AG04449 (cell line): ENCODE measurements around the gene EEF1AKMT3.

Experiments
- CTCF ChIA-PET: fragments of 350-600 bp; formaldehyde crosslinking; extraction: SDS; loops from one replicate; lab custom pipeline; 2021; ENCODE audit warnings: antibody characterized with exemption; lab: Yijun Ruan, JAX
- POLR2A ChIA-PET: fragments of 400-600, 350-600 bp; formaldehyde crosslinking; extraction: SDS; loops from one replicate; lab custom pipeline; 2020; ENCODE audit warnings: antibody characterized with exemption, inconsistent platforms; lab: Yijun Ruan, JAX
- DNase-seq: peaks from one replicate; pipeline ENCODE4 v3.0.0-alpha.2; 2010; ENCODE audit warnings: low read depth, low spot score
- H3K4me3 ChIP-seq: 2 replicates; pipeline ENCODE4 v1.5.1; 2011; ENCODE audit warnings: low read depth, mild to moderate bottlenecking, control low read depth, low read length
- TF ChIP-seq, protein P1 (sequence below): IDR thresholded peaks from one replicate; pipeline ENCODE4 v1.5.1; 2011; ENCODE audit warnings: mild to moderate bottlenecking, moderate library complexity, low read length, control low read depth, inconsistent platforms; ENCODE audit not compliant: insufficient read depth; ENCODE audit errors: missing control alignments

Gene EEF1AKMT3

DNA sequence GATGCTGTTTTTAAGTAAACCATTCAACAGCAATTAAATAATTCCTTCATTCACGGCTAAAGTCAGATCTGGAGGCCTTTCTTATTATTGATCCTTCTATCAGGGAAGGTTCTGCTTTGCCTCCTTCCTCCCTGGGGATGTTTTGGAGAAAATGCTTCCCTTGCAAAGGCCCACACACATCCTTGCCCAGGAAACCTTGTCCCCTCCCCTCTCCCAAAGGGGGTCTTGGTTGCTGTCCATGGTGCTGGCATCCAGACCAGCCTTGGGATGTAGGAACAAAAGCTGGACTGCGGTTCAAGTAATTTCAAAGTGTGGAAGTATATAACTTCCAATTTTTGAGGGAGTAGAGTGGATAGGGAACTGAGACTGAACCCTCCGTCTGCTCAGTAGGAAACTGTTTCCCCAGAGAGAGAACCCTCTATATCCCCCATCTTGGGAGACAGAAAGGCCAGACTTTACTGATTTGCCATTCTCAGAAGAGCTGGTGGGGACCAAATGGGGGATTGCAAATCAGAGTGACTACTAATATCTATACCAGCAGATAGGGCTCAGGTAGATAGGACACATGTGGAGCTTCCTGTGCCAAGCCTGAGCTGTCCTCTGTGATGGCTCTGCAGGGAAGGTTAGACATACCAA is 11.9 kb upstream of the EEF1AKMT3 start:
- H3K4me3 ChIP-seq = no peak overlapping the region
- no peak for DNase-seq
- POLR2A ChIA-PET = no interaction called here
- TF ChIP-seq, protein P1, sequence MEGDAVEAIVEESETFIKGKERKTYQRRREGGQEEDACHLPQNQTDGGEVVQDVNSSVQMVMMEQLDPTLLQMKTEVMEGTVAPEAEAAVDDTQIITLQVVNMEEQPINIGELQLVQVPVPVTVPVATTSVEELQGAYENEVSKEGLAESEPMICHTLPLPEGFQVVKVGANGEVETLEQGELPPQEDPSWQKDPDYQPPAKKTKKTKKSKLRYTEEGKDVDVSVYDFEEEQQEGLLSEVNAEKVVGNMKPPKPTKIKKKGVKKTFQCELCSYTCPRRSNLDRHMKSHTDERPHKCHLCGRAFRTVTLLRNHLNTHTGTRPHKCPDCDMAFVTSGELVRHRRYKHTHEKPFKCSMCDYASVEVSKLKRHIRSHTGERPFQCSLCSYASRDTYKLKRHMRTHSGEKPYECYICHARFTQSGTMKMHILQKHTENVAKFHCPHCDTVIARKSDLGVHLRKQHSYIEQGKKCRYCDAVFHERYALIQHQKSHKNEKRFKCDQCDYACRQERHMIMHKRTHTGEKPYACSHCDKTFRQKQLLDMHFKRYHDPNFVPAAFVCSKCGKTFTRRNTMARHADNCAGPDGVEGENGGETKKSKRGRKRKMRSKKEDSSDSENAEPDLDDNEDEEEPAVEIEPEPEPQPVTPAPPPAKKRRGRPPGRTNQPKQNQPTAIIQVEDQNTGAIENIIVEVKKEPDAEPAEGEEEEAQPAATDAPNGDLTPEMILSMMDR = no peak
- CTCF ChIA-PET = interaction anchor here (0.6 to 1.9 kb wide), 8 partner anchors 8 to 145 kb away, joined by 3 to 10 read pairs (median 3); partner anchors contain the start of genes CDK4, EEF1AKMT3 and METTL1

DNA sequence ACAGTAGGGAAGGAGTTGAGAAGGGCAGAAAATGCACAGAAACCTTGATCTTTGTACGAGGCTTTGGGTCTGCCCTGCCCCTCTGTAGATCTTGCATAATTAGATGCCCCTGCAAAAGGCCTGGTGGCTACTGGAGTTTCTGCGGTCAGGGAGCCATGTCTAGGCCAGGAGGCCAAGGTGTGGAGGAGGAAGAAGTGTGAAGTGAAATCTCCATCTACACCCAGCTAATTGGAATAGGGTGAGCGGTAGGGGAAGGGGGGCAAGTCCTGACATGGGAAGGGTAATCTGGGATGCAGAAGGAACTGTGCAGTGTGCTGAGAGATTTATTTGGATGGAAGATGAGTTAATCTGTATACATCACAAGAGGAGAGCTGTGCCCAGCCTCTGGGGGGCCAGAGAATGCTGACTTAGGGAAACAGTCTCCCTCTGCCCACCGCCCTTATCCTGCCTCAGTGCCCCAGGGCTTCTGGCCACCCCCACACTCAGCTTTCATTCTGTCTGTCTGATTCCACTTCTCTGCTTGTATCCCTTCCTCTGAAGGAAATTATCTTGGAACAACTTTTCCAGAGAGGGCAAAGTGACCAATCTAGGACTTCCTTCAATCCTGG is 10.9 kb upstream of the EEF1AKMT3 start:
- TF ChIP-seq, protein P1 = no peak
- no peak for DNase-seq
- no peak overlapping the region for H3K4me3 ChIP-seq
- POLR2A ChIA-PET = no interaction called here
- CTCF ChIA-PET = interaction anchor here (0.7 to 2.2 kb wide), 3 partner anchors 9 to 177 kb away, joined by 3 to 6 read pairs (median 4); partner anchors contain the start of gene CDK4

DNA sequence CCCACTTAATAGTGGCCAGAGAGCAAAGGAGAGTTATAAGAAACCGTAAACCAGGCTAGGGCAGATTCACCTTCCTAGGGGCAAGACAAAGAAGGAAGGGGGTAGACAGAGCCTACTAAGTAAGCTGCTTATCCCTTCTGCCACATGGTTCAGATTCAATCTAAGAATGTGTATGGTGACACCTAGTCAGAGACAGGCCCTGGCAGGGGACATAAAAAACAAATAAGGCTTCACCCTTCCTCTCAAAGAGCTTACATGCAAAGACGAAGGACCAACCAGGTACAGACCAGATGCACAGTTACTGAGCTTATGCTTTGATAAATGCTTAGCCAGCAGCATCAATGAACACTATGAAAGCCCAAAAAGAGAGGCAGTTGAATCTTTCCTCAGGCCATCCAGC is 10.0 kb upstream of the EEF1AKMT3 start:
- ChIA-PET POLR2A (no interaction called here), CTCF (interaction anchor here (2.2 kb wide), 1 partner anchor 178 kb away, joined by 6 read pairs; no protein-coding TSS in a partner anchor)
- TF ChIP-seq, protein P1 = no peak
- DNase-seq = no peak
- no peak overlapping the region for H3K4me3 ChIP-seq

DNA sequence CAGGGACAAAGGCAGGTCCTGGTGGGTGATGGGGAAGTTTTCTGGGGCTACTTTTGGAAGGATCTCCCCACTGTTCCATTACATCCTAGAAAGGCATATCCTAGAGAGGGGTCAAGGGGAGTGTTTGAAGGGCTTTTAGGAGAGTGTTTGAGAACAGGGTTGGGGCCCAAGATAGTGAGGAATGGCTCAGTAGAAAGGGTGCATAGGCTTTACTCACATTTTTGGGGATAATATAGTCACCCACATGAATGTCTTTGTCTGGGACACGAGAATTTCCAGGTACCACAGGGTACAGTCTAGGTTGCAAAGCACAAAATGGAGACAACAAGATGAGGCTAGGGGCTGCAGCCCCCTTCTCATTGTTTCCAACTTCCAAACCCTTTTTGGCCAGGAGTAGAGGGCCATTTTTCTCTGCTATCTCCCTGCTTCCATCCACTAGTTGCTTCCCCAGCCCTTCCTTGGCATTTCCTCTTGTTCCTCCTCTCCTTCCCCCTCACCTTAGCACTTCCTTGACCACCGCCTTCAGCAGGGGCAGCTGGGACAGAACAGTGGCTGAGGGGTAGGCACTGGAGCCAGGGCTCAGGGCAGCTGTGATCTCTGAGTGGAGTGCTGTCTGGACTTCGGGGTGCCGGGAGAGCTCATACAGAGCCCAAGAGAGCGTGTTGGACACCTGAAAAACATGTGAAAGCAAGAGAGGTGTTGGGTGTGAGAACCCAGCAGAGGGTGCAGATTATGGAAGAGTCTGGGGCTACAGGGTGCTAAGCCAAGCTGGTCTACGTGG is 8.3 kb upstream of the EEF1AKMT3 start:
- H3K4me3 ChIP-seq = no peak overlapping the region
- DNase-seq = no peak
- ChIA-PET CTCF (interaction anchor here (0.9 to 5.4 kb wide), 11 partner anchors 8 to 180 kb away, joined by 3 to 44 read pairs (median 3); no protein-coding TSS in a partner anchor), POLR2A (no interaction called here)
- TF ChIP-seq, protein P1 = no peak

DNA sequence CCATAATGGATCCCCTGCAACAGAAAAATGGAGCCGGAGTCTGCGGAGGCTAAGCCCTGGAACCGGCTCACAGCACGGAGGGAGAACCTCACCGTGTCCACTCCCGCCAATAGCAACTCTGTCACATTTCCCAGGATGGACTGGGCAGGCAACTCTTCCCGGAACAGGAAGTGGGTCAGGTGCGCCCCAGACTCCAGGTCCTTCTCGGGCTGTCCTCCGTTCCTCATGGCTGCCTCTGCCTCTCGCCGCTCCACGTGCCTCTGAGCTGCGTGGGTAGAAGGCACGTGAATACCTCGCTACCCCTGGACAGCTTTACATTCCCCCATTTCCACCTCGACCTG is 7.8 kb upstream of the EEF1AKMT3 start:
- H3K4me3 ChIP-seq = peak overlapping the region; percentile 46
- ChIA-PET POLR2A (no interaction called here), CTCF (interaction anchor here (0.6 to 5.4 kb wide), 10 partner anchors 8 to 142 kb away, joined by 3 to 44 read pairs (median 3); no protein-coding TSS in a partner anchor)
- DNase-seq = no peak
- TF ChIP-seq, protein P1 = no peak
